GM19438 (cell line): Measurements from ENCODE around the gene ORMDL1.
A peak's percentile ranks its signal among the peaks of the same experiment; 100 is the strongest.
"Not testable (repeated sequence)": the region's sequence is repeated elsewhere in the genome, so short reads cannot be mapped to it uniquely, and the experiment has no call there.

Source experiments
- ATAC-seq: cut with Tn5 transposase; IDR thresholded peaks from one replicate; pipeline ENCODE4 v1.9.1; 2021; ENCODE audit warnings: low read depth; ENCODE audit not compliant: unreplicated experiment

ORMDL1 gene

DNA sequence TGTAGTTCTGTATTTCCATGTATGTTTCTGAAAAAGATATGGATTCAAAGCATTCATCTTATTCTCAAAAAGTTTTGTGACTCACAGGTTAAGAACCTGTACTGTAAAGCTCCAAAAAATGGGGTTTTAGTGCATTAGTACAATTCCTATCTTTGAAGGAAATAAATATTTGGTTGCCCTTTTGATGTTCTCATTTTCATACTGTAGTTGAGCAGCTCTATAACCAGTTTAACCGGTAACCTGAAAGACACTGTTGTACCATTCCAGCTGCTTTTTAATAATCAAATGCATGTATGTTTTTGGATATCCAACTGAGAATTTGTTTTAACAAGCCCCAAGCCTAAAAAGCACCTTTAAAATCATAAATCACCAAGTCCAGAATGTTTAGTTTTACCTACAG is 11.9 kb downstream of the ORMDL1 start:
- ATAC-seq = no peak

GRCh38 chr2:189770590-189771322 is 13.4 kb downstream of the ORMDL1 start:
- no peak for ATAC-seq

DNA sequence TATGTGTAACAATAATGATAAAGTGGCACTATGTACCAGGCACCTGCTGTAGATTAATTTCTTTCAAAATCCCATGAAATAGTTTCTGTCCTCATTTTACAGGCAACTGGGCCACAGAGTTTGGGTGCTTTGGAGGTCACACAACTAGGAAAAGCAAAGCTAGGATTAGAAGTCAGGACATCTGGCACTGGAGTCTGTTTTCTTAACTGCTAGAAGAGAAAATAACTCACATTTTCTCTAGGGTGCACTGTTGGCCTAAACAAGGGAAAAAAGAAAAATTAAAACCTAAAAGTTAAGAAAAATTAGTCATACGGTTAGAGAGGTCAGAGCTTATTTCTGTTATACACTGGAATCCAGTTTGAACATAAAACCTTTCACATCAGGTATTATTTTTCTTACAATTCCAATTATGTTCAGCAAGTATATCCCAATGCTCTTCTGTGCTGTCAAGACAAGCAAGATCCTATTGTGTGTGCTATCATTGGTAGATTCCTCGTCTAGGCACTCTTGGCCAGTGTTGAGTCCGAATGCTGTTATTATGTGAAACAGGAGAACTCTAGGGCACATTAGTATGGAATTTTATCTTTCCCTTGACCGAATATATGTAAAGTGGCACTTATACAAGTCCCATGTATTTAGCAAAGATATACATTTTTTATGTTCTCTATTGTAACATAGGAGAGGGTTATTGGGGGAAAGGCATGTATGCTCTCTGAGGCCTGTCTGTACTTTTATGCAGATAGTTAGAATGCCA is 20.1 kb downstream of the ORMDL1 start:
- ATAC-seq = no peak

- peak; percentile 97 for ATAC-seq
Observed at GRCh38 chr2:189762551-189763298, 21.4 kb downstream of the ORMDL1 start, which contains the start of gene OSGEPL1. OSGEPL1 (minus strand) TSS chr2:189762792; CDS start chr2:189761640, 1,152 bp downstream.

GRCh38 chr2:189762229-189762550 is 21.9 kb downstream of the ORMDL1 start:
- ATAC-seq = no peak

GRCh38 chr2:189760154-189760553 is 24.0 kb downstream of the ORMDL1 start:
- ATAC-seq = not testable (repeated sequence)

DNA sequence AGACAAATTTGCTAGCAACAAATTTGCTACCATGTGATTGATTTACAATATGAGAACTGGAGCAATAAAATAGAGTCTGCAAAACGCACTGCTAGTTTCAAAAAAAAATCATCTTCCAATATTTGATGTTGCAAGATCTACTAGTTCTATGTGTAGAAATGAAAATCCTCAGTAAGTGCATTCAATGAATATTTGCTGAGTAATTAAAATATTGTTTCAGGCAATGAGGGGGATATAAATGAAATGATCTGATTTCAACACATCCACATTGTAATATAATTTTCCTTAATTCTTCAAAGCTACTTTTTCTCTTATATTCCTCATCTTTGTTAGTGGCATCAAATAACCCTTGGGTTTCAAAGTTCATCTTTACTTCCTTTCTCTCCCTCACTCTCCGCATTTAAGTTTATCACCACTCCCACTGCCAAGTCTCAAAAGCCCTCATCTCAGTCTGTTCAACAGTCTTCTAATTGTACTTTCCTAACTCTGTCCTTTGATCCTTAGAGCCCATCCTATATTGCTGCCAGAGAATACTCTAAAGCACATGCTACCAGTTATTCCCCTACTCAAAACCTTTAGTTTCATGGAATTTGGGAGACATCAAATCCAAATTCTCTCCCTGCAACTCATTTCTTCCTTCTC is 27.7 kb downstream of the ORMDL1 start:
- no peak for ATAC-seq

DNA sequence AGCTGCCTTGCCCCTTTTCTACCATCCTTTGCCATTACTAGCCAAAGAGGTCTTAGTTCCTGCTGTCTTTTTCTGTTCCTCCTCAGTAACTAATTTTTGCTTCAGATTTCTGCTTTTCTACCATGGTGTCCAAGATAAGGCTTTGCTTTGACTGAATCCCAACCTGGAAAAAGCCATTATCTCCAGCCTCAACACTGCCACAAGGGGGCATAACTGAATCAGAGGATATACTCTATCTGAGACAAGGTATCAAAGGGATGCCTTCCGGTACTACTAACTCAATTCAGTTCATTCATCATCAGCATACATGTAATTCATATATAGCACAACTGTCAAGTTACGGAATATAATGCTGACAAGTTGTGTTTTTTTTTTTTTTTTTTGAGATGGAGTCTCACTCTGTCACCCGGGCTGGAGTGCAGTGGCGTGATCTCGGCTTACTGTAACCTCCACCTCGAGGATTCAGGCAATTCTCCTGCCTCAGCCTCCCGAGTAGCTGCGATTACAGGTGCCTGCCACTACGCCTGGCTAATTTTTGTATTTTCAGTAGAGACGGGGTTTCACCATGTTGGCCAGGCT is 33.0 kb downstream of the ORMDL1 start:
- peak; percentile 85 for ATAC-seq

- ATAC-seq = no peak
Observed at GRCh38 chr2:189729430-189729829, 54.7 kb downstream of the ORMDL1 start.

DNA sequence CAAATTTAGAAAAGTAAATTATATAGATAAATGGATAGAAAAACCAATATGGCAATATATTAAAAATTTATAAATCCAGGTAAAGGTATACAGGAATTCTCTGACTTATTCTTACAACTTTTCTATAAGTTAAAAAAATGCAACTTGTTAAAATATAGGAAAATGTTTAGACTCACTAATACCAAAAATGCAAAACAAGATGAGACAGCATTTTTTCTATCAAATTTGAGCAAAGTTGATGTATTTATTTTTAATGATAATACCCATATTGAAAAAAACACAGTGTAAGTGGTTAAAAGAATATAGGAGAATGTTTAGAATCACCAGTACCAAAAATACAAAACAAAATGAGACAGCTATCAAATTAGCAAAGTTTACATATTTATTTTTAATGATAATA is 57.3 kb downstream of the ORMDL1 start:
- no peak for ATAC-seq

DNA sequence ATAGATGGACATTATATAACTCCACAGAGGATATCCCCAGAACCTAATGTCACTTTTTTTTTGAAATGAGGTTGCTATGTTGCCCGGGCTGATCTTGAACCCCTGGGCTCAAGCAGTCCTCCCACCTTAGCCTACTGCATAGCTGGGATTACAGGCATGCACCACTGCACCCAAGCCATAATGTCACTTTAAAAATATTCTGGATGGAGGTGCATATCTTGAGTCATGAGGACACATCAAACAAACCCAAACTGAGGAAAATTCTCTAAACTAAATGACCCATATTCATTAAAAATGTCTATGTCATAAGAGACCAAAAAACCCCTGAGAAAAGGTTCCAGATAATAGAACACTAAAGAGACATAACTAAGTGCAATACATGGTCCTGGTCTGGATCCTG is 57.9 kb downstream of the ORMDL1 start:
- no peak for ATAC-seq

- ATAC-seq = no peak
Observed at GRCh38 chr2:189723192-189723591, 60.9 kb downstream of the ORMDL1 start.
